Measurements from ENCODE around the gene SLC35D2.
"Not testable (repeated sequence)": the region's sequence is repeated elsewhere in the genome, so short reads cannot be mapped to it uniquely, and the experiment has no call there.

The SLC35D2 gene

GRCh38 chr9:96399325-96399633, 15.8 kb upstream of the SLC35D2 start:
- DNase-seq, result no peak

- DNase-seq, result no peak
Observed at GRCh38 chr9:96398582-96399324, 15.2 kb upstream of the SLC35D2 start.

GRCh38 chr9:96395964-96396363, 12.5 kb upstream of the SLC35D2 start:
- no peak for DNase-seq

- DNase-seq, result no peak
Observed at GRCh38 chr9:96394832-96395496, 11.5 kb upstream of the SLC35D2 start.

GRCh38 chr9:96392263-96392662, 8.8 kb upstream of the SLC35D2 start:
- no peak for DNase-seq

- no peak for DNase-seq
Observed at GRCh38 chr9:96391021-96391765, 7.7 kb upstream of the SLC35D2 start.

- DNase-seq, result no peak
Observed at GRCh38 chr9:96388144-96388543, 4.6 kb upstream of the SLC35D2 start.

GRCh38 chr9:96386157-96386556, 2.6 kb upstream of the SLC35D2 start:
- DNase-seq, result no peak

- no peak for DNase-seq
Observed at GRCh38 chr9:96382839-96383164, 709 bp downstream of the SLC35D2 start.

GRCh38 chr9:96382175-96382574, 1.3 kb downstream of the SLC35D2 start:
- DNase-seq, result no peak

GRCh38 chr9:96381696-96382095, 1.8 kb downstream of the SLC35D2 start:
- no peak for DNase-seq

GRCh38 chr9:96381125-96381524, 2.4 kb downstream of the SLC35D2 start:
- DNase-seq, result no peak

GRCh38 chr9:96379461-96379860, 4.0 kb downstream of the SLC35D2 start:
- DNase-seq, result no peak

GRCh38 chr9:96378187-96378586, 5.3 kb downstream of the SLC35D2 start:
- no peak for DNase-seq

- DNase-seq, result no peak
Observed at GRCh38 chr9:96376891-96377874, 6.3 kb downstream of the SLC35D2 start.

- not testable (repeated sequence) for DNase-seq
Observed at GRCh38 chr9:96375507-96375906, 8.0 kb downstream of the SLC35D2 start.

GRCh38 chr9:96367943-96368342, 15.6 kb downstream of the SLC35D2 start:
- no peak for DNase-seq

GRCh38 chr9:96363175-96363967, 20.1 kb downstream of the SLC35D2 start:
- no peak for DNase-seq

GRCh38 chr9:96362119-96362518, 21.4 kb downstream of the SLC35D2 start:
- DNase-seq, result not testable (repeated sequence)

- DNase-seq, result no peak
Observed at GRCh38 chr9:96361668-96362067, 21.8 kb downstream of the SLC35D2 start.

GRCh38 chr9:96360976-96361375, 22.5 kb downstream of the SLC35D2 start:
- DNase-seq, result no peak

- not testable (repeated sequence) for DNase-seq
Observed at GRCh38 chr9:96360523-96360922, 23.0 kb downstream of the SLC35D2 start.

All from stimulated activated CD4-positive, alpha-beta T cell treated with anti-CD3 and anti-CD28 coated beads, Interleukin-1b, Interleukin-23, amount 100 ng/mL, for 48 hours (primary cell).